Fibroblast of peridontal ligament (primary cell): ENCODE results near the gene PMEL.
A peak's percentile ranks its signal among the peaks of the same experiment; 100 is the strongest.
"Not testable (repeated sequence)": the region's sequence is repeated elsewhere in the genome, so short reads cannot be mapped to it uniquely, and the experiment has no call there.

Source experiments
- DNase-seq: peaks from one replicate; pipeline ENCODE4 v3.0.0-alpha.2; 2010; ENCODE audit errors: extremely low read depth

Gene PMEL

DNA sequence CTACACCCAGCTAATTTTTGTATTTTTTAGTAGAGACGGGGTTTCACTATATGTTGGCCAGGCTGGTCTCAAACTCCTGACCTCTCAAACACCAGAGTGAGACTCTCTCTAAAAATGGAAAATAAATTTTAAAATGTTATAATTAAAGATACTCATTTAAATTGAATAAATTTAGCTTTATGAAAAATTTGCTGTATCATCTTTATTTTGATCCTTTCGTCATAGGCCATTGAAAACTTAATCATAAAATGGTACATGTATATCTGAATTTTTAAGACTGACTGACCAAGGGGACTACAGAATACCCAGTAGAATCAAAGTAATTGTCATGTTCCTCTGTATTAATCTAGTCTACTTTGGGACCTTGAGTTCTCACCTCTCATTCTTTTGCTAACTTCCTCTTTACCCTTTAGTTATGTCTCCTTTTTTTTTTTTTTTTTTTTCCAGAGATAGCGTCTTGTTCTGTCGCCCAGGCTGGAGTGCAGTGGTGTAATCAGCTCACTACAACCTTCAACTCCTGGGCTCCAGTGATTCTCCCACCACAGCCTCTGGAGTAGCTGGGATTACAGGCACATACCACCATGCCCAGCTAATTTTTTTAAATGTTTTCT lies 17.5 kb upstream of the PMEL start:
- no peak for DNase-seq

DNA sequence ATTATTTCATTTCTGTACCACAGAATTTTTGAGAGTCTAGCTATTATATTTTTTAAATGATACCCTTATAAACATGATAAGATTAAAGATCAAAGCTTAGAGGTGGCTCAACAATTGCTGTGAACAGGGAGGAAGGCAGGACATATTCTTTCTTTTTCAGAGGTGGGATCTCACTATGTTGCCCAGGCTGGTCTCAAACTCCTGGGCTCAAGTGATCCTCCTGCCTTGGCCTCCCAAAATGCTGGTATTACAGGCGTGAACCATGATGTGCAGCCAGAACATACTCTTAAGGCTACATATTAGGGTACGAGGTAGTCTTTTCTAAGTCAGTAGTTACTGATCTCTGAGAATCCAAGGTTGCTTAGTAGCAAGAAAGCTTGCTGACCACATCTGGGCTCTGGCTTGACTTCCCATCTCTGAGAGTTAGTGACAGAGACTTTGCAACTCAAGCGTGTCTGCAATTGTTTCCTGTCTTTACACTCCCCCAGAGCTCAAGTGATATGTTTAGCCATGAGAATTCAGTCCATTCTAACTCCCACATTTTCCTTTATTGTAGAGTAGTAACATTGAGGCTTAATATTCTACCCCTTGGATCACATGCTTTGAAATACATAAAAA lies 16.6 kb upstream of the PMEL start:
- peak; percentile 11 for DNase-seq

- not testable (repeated sequence) for DNase-seq
These were observed 16.0 kb upstream of the PMEL start for GRCh38 chr12:55981882-55982281.

DNA sequence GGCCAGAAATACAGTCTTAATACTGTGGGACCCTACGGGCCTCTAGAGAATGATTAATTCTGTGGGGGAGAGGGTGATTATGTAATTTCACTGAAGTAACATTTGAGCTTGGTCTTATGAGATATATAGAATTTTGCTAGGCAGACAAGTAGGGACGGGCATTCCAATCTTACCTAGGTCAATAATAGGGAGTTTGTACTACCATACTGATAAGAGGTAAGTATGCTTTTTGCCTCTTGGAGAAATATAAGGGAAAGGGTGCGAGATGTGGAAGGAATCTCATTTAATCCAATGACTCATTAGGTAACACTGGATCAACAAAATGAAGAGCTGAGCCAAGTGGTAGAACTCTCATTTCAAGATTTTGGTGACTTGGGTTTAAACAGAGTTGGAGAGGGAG lies 13.2 kb upstream of the PMEL start:
- DNase-seq, result no peak

GRCh38 chr12:55978393-55978792 lies 12.6 kb upstream of the PMEL start:
- DNase-seq, result no peak

DNA sequence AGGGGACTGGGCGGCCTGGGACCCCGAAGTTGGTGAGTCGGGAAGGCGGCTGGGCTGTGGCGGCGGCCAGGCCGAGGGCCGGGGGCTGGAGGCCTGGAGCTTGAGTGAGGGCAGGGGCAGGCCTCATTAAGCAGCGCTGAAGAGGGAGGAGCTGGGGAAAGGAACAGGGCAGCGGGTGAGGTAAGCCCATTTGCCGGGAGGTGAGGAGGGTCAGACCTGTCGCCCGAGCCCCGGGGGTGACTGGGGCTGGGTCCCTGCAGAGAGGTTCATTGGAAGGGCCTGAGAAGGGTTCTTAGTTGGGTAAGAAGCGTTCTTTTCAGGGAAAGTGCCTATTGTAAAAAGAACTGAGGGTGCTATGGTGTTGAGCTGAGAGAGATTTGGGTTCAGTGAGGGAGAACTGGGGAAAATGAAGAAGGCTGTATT lies 8.5 kb upstream of the PMEL start:
- DNase-seq, result peak; percentile 35

DNA sequence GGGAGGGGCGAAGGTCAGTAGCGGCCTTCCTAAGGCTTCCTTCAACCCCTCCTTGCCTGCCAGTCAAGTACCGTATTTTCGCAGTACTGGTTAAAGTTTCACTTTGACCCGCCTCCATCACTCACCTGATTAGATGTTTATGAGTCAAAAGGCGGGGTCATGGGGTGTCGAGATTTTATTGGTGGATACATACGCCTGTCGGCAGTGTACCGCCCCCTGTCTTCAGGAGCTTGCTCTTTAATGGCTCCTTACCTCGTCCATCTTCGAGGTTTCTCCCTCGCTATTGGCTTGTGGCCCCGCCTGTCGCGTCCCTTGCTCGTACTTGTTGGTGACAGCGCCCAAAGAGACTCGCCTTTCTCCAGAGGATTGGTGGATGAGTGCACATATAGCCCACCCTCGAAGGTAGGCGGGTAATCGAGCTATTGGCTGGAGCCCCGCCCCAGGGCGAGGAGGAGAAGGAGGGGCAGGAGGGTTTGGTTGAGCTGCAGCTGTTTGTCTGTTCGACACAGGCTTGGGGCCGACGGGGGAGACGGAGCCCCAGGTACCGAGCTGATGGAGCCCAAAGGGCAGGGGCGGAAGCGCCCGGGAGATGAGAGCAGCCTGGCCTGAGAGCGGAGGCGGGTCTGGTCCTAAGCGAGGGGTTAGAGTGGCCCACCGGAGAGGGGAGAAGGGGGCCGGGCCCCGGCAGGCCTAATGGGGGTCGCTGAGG lies 7.9 kb upstream of the PMEL start, which contains the start of gene RAB5B:
Gene RAB5B (plus strand): TSS at position 480 of the 709 bp plus-strand sequence. CDS start 12,883 bp downstream, outside the sequence.
- peak; percentile 100 for DNase-seq

DNA sequence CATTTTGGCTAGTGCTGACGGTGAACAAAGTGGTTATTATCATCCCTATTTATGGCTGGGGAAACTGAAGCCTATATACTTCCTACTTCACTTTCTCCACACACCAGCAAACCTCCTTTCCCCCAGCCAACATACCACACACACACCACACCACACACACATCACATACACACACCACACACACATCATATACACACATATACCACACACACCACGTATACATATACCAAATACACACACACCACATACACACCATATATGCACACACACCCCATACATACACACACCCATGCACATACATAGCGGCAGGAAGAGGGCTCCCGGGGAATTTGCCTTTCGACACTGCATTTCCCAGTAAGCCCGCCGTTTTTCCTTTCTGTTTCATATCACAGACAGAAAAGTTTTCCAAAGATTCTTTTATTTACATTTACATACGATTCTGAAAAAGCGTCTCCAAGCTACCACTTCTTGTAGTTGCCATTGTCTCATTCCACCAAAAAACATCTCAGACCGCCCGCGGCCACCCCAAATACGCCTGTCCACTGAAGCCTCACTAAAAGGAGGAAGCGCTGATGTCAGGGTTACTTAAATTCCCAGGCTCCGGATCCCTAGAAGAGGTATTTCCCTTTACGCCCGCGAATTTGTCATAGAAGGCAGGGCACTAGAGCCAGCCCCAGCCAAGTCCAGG lies 7.2 kb upstream of the PMEL start:
- DNase-seq, result no peak

DNA sequence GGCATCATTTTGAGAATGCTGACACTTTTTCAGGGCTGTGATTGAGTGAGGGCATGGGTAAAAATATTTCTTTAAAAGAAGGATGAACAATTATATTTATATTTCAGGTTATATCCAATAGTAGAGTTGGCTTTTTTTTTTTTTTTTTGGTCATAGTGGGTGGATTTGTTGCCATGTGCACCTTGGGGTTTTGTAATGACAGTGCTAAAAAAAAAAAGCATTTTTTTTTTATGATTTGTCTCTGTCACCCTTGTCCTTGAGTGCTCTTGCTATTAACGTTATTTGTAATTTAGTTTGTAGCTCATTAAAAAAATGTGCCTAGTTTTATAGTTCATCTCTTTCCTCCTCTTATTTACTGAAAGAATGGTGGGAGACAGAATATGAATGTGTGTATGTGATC lies 6.6 kb upstream of the PMEL start:
- DNase-seq, result no peak

DNA sequence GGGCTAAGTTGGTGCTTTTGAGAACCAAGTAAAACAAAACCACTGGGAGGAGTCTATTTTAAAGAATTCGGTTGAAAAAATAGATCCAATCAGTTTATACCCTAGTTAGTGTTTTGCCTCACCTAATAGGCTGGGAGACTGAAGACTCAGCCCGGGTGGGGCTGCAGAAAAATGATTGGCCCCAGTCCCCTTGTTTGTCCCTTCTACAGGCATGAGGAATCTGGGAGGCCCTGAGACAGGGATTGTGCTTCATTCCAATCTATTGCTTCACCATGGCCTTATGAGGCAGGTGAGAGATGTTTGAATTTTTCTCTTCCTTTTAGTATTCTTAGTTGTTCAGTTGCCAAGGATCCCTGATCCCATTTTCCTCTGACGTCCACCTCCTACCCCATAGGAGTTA lies 6.2 kb upstream of the PMEL start:
- DNase-seq, result peak; percentile 55

DNA sequence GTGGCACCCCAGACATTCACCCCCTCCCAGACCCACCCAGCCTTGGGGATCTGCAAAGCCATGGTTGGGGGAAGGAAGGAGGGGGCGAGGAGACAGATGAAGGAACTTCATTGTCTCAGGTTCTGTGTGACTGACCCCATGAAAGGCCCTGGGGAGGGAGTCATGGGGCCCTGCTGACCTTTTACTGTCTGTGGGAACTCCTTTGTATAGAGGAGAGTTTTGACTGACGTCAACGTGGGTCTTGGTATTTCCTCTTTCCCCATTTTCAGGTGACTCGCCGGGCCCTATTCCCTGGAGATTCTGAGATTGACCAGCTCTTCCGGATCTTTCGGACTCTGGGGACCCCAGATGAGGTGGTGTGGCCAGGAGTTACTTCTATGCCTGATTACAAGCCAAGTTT lies 4.9 kb upstream of the PMEL start:
- peak; percentile 35 for DNase-seq

DNA sequence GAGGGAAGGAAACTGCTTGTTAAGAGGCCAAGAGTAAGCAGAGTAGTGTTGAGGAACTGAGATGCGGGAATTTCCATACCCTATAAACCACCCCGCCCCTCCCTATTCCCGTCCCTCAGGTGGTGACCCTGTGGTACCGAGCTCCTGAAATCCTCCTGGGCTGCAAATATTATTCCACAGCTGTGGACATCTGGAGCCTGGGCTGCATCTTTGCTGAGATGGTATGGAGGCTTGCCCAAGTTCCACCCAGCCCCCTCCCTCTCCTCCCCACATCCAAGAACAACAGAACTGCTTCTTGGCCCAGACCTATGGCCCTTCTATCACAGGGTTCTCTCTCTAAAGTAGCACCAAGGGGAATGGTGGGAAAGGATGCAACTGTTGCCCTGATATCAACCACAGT lies 3.5 kb upstream of the PMEL start:
- no peak for DNase-seq

DNA sequence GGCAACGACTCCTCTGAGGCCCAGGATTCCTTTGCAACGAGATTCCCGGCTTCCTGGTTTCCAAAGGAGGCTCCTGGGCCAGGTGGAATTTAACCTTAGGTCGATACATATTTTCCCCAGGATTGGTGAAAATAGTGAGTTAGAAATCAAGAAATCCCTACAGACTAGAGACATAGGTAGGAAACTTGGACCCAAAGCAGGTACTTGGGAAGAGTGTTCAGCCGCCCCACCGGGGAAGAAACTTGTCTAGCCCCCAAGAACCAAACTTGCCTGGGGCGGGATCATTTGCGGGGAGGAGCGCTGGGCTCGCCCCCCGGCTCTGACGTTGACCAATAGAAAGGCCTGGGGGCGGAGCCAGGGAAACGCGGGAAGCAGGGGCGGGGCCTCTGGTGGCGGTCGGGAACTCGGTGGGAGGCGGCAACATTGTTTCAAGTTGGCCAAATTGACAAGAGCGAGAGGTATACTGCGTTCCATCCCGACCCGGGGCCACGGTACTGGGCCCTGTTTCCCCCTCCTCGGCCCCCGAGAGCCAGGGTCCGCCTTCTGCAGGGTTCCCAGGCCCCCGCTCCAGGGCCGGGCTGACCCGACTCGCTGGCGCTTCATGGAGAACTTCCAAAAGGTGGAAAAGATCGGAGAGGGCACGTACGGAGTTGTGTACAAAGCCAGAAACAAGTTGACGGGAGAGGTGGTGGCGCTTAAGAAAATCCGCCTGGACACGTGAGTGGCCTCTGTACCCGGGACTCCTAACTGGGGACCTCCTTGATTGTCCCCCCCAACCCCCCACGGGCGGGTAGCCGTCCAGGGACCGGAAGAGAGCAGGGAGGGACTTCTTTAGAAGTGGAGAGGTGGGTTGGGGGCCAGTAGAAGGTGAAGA lies 803 bp upstream of the PMEL start, which contains the start of gene CDK2:
Gene CDK2 (plus strand): TSS at position 423 of the 874 bp plus-strand sequence. CDS start 179 bp downstream, at position 602.
- DNase-seq, result peak; percentile 62

DNA sequence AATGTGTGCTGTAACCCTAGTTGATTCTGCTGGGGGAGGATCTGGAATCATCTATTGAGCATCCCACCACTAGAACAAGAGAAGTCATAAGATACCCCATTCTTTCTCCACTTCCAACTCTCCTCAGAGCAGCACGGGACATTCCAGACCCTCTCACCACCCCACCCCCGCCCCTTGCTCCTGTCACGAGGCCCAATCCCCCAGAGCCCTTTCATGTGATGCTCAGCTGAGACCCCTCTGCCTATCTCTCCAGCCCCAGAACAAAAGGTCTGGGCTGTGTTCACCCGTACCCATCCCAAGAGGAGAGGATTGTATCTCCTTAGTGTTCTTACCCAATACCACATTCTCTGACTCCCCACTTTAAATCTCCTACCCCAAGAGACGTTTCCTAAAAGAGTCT lies 602 bp downstream of the PMEL start:
- no peak for DNase-seq

DNA sequence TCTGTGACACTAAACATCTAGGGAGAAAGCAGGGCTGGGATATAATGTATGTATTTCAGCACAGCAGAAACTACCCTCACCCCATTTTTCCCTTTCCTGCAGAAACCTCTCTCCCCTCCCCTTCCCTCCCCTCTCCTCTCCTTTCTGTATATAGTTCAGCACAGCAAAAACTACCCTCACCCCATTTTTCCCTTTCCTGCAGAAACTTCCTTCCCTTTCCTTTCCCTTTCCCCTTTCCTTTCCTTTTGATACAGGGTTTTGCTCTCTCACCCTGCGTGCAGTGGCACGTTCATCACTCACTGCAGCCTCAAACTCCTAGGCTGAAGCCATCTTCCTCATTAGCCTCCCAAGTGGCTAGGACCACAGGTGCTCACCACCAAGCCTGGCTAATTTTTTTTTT lies 2.1 kb downstream of the PMEL start:
- DNase-seq, result no peak

DNA sequence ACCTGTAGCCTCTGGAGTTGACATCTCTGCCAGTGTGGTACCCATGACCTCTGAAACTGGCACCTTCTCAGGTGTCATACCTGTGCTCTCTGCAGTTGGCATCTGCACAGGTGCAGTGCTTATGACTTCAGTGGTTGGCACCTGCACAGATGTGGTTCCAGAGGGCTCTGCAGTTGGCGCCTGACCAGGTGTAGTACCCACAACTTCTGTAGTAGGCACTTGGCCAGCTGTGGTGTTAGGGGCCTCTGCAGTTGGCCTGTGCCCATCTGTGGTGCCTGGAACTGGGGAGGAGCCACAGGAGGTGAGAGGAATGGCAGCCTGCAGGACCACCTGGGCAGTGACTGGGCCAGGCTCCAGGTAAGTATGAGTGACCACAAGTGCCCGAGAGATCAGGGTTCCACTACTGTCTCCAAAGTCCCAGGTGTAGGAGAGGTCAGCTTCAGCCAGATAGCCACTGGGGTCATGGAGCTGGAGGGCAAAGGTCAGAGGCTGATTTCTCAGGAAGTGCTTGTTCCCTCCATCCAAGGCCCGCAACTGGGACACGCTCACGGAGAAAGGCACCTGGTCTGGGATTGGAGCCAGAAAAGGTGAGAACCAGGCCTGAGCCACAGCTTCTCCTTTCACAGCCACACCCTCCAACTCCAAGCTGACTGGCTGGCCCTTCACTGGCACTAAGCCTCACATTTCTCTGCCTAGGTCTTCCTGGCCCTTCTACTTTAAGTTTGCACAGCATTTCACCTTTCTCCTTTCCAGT lies 8.6 kb downstream of the PMEL start:
- DNase-seq, result no peak

DNA sequence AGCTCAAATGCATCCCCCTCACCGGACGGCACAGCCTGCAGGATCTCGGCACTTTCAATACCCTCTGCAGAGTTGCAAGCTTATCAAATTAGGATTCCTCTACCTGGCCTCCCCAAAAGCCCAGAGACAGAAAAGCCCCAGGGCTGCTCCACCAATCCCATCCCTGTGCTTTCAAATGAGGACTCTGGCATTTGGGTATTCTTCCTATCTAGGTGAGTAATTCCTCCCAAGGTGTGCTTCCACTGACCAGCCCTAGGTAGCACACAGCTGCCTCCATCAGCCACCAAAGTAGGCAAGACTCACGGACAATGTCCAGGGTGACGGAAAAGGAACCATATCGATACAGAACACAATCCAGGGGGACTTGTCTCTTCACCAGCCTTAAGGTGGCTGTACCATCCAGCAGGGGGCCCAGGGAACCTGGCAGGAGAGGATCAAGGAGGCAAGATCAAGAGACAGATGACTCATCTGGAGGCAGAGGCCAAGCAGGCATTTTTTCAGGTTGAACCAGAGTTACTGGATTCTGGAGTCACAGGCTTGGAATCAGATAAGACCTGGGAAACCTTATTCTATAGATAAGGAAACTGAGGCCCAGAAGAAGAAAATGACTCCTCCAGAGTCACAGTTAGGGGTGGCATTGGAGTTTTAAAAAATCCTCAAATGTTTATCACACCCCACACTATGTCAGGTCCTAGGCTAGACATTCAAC lies 9.9 kb downstream of the PMEL start:
- DNase-seq, result peak; percentile 35

DNA sequence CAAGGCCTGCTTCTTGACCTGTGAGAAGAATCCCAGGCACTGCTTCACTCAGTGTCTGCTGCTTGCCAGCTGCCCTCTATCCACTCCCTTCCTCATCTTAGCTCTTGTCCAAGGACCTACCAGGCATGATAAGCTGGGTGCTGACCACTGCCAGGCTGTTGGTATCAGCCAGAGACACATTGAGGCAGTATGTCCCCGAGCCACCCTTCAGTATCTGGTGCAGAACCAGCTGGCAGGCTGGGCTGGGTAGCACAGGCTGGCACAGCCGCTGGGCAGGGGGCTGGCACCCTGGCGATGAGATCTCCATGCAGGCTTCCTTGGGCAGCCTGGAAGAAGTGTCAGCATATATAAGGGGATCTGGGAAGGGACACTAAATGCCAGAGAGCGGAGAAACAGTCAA lies 10.5 kb downstream of the PMEL start:
- DNase-seq, result no peak

DNA sequence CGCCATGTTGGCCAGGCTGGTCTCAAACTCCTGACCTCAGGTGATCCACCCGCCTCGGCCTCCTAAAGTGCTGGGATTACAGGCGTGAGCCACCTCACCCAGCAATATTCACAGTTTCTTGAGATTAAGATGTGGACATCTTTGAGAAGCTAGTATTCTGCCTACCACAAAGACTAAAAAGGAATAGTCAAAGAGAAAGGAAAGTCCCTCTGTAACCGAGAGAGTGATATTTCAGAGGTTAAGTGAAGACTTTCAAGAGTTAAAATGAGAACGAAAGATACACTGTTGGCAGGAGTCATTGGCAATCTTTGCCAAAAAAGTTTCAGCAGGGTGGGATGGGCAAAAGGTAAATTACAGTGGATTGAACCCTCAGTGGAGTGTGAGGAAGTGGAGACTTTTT lies 19.3 kb downstream of the PMEL start:
- no peak for DNase-seq

GRCh38 chr12:55942577-55943136 lies 23.2 kb downstream of the PMEL start:
- no peak for DNase-seq
